GM21360 (cell line): Measurements from ENCODE around the gene EMILIN2.
"Not testable (repeated sequence)": the region's sequence is repeated elsewhere in the genome, so short reads cannot be mapped to it uniquely, and the experiment has no call there.

Experiments used
- ATAC-seq: cut with Tn5 transposase; IDR thresholded peaks from one replicate; pipeline ENCODE4 v1.9.1; 2021; ENCODE audit warnings: mild to moderate bottlenecking, moderate library complexity; ENCODE audit not compliant: unreplicated experiment

The EMILIN2 gene

DNA sequence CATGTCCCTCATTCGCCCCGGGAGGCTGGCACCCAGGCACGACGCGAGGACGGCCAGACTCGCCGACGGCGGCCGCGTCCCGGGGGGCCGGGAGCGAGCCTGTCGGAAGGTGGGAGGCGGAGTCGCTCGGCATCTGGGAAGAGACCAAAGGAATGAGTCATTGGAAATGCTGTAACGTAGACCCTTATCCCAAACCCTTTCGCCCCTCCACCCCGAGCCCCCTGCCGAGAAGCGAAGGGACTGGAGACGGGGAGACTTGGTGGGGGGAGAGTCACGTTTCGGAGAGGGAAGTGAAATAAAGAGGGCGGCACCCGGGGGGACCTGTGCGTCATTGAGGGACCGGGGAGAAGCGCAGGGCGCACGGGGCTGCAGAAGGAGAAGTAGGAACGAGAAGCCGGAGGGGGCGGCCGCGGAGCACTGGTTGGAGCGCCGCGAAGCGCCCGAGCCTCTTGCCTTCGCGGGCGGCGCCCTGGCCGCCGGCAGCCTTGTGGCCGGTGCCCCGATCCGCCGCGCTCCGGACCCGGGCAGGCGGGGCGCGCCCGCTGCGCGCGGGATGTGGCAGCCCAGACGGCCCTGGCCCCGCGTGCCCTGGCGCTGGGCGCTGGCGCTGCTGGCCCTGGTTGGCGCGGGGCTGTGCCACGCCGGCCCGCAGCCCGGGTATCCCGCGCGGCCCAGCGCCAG lies at the start of gene EMILIN2:
Gene EMILIN2 (plus strand): TSS at position 371 of the 681 bp plus-strand sequence. CDS start 183 bp downstream, at position 554.
- peak; percentile 59 for ATAC-seq

DNA sequence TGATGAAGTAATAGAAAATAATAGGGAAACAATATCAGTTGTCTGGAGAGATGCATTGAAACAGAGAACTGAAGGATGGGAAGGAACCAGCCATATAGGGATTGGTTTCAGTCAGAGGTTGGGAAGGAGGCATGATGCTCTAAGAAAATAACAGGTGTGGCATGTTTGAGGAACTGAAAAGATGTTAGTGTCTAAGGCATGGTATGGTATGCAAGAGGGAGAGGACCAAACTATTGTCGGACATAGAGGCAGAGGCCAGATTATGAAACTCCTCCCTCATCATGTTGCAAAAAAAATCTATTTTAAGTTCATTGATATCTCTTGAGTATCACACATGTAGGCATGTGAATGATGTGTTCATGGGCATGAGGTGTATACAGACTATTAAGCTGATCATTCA lies 48.9 kb upstream of the EMILIN2 start:
- peak; percentile 62 for ATAC-seq

DNA sequence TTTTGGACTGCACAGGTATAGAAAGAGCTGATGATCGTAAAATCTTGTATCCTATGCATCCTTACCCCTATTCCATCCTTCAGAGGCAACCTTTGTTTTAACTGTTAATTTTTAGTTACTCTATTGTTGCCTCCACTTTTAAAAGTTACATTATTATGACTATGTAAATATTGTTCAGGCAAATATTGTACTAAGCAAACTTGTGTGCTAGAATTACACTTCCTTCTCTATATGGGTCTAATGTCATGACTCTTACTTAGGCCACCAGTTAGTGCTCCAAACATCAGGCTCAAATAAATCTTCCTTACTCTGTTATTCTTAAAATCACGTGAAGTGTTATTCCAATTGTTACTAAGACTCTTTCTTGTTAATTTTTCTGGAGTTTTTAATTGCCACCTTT lies 47.4 kb upstream of the EMILIN2 start:
- ATAC-seq = no peak

DNA sequence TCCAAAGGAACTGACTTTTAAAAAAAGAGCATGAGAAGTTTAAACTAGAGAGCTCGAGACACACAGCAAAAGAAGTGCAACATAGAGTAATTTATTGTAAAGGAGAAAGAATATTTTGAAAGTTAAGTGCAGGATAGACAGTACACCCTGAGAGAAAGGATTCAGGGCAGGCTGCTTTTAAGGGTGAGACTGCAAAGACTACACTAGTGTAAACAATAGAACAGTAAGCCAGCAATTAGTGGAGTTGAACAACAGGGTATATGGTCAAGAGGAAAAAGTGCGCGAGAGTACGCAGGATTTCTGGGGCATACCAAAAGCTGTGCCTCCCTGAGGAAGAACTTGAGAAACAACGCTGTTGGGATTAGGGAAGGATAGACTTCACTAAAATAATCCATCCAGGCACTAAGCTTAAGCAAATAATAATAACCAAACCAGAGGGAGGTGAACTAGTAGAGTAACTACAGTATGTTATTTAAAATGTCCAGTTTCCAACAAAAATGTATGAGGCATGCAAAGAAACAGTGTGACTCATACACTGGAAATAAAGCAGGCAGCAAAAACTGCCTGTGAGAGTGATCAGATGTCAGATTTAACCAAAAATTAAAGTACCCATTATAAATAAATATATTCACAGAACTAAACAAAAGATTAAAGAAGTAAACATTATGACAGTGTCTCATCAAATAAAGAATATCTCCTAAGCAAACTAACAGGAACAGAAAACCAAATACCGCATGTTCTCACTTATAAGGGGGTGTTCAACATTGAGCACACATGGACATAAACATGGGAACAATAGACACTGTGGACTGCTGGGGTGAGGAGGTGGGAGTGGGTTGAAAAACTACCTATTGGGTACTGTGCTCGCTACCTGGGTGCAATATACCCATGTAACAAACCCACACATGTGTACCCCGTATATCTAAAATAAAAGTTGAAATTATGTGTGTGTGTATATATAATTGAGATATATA lies 40.5 kb upstream of the EMILIN2 start:
- ATAC-seq = no peak

DNA sequence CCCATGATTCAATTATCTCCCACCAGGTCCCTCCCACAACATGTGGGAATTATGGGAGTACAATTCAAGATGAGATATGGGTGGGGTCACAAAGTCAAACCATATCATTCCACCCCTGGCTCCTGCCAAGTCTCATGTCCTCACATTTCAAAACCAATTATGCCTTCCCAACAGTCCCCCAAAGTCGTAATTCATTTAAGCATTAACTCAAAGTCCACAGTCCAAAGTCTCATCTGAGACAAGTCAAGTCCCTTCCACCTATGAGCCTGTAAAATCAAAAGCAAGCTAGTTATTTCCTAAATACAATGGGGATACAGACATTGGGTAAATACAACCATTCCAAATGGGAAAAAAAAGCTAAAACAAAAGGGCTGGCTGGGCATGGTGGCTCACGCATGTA lies 38.2 kb upstream of the EMILIN2 start:
- ATAC-seq = not testable (repeated sequence)

DNA sequence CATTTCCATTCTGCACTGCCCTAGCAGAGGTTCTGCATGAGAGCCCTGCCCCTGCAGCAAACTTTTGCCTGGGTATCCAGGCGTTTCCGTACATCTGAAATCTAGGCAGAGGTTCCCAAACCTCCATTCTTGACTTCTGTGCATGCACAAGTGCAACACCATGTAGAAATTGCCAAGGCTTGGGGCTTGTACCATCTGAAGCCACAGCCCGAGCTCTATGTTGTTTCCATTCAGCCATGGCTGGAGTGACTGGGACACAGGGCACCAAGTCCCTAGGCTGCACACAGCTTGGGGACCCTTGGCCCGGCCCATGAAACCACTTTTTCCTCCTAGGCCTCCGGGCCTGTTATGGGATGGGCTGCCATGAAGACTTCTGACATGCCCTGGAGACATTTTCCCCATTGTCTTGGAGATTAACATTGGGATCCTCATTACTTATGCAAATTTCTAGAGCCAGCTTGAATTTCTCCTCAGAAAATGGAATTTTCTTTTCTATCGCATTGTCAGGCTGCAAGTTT lies 37.1 kb upstream of the EMILIN2 start:
- not testable (repeated sequence) for ATAC-seq

DNA sequence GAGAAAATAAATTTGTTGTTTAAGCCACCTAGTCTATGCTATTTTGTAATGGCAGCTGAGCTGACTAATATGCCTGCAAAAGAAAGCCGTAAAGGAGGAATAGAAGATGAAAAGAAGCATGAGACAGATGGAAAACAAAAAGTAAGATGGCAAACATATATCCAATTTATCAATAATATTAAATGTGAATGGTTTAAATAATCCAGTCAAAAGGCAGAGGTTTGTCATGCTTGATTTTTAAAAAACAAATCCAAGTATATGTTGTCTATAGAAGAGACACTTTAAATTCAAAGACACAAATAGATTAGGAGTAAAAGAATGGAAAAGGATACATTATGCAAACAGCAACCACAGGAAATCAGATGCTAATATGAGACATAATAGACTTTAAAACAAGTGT lies 35.4 kb upstream of the EMILIN2 start:
- no peak for ATAC-seq

DNA sequence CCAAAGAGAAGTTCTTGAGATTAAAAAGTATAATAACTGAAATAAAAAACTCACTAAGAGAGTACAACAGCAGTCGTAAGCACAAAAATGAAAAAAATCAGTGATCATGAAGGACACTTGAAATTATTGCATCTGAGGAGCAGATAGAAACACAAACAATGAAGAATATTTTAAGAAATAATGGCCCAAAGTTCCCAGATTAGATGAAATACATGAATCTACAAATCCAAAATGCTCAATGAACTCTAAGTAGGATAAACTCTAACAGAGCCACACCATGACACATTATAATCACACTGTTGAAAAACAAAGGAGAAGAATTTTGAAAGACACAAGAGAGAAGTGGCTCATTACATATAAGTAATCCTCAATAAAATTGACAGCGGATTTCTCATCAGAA lies 31.9 kb upstream of the EMILIN2 start:
- no peak for ATAC-seq

DNA sequence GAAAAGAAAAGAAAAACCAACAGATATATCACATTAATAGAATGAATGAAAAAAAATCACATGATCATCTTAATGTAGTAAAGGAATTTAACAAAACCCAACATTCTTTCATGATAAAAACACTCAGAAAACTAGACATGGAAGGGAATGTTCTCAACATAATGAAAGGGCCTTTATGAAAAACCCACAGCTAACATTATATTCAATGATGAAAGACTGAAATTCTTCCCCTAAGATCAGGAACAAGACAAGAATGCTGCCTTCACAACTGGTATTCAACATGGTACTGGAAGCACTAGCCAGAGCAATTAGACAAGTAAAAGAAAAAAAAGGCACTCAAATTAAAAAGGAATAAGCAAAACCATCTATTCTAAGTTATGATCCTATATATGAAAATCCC lies 28.5 kb upstream of the EMILIN2 start:
- ATAC-seq = no peak

DNA sequence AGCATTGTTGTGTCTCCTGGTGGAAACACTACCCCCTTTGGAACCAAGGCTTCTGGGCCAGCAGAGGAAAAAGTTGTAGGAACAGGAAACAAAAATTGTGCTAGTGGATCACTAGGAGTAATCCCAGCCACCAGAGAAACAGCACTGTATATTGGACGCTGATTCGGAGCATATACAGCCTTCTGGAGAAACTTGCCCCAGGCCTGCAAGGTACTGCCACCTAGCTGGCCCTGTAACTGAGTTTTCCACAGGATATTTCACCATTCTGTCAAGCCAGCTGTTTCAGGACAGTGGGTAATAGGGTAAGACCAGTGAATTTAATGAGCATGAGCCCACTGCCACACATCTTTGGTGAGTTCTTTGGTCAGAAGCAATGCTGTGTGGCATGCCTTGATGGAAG lies 25.1 kb upstream of the EMILIN2 start:
- no peak for ATAC-seq

DNA sequence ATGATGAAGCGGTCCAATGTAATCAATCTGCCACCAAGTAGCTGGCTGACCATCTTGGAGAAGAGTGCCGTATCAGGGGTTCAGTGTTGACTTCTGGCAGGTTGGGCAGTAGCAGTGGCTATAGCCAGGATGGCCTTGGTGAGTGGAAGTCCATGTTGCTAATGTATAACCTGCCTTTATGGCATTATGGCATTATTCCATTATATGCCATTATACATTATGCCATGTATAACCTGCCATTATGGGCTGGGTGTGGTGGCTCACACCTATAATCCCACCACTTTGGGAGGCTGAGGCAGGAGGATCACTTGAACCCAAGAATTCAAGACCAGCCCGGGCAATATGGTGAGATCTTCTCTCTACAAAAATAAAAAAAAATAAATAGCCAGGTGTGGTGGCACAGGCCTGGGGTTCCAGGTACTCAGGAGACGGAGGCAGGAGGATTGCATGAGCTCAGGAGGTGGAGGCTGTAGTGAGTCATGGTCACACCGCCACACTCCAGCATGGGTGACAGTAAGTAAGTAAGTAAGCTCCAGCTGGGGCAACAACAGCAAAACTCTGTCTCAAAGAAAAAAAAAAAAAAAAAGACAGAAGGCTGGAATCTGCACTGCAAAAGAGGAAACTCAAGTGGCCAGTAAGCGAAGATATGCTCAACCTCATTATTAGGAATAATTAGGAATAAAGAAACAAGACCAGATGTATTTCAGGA lies 24.4 kb upstream of the EMILIN2 start:
- no peak for ATAC-seq

DNA sequence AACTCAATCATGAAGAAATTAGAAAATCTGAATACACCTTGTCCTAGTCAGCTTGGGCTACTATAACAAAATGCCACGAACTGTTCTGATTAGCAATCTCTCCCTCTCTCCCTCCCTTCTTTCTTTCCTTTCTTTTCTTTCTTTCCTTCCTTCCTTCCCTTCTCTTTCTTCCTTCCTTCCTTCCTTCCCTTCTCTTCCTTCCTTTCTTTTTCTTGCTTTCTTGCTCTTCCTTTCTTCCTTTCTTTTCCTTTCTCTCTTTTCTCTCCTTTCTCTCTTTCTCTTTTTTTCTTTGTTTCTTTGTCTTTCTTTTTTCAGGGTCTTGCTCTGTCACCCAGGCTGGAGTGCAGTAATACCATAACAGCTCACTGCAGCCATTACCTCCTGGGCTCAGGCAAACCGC lies 23.6 kb upstream of the EMILIN2 start:
- ATAC-seq = no peak

DNA sequence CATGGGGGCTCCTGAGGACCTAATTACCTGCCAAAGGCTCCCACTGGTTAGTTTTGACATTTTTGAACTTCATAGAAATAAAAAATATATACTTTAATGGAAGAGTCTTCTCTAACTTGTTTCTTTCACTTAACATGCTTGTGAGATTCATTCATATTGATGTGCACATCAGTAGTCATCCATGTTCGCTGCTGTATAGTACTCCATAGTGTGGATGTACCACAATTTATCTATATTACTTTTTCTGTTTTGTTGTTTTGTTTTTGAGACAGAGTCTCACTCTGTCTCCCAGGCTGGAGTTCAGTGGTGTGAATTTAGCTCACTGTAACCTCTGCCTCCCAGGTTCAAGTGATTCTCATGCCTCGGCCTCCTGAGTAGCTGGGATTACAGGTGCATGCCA lies 22.8 kb upstream of the EMILIN2 start:
- no peak for ATAC-seq

DNA sequence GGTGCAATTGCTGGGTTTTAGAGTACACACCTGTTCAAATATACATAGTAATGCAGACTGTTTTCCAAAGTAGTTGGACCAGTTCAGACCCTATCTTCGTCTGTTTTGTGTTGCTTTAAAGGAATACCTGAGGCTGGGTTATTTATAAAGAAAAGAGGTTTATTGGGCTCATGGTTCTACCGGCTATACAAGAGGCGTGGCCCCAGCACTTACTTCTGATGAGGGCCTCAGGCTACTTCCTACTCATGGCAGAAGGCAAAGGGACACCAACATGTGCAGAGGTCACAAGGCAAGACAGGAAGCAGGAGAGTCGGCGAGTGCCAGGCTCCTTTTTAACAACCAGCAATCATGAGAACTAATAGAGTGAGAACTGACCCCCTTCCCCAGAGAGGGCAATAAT lies 21.9 kb upstream of the EMILIN2 start:
- ATAC-seq = no peak

DNA sequence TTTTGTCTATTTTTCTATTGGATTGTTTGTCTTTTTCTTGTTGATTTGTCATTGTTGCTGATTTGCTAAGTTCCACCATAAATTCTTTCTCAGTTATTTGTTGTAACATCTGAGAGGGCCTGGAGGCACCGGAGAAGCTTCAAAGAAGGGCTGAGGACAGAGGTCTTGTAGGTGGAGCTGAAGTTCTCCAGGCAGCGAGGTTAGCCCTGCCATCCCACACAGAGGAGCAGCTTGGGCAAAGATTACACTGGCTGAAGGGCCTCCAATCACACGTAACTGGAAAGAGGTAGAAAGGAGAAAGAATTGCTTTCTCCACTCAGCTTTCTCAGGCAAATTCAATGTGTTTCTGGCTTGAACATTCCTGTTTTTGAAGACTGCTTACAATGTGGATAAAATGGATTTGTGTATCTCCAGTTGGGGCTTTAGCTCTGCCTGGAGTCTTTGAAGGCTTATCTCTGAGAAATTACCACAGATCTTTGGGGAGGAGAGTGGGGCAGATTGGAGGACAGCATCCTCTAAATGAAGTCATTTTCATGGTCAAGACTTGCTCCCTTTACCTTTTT lies 21.1 kb upstream of the EMILIN2 start:
- ATAC-seq = no peak

DNA sequence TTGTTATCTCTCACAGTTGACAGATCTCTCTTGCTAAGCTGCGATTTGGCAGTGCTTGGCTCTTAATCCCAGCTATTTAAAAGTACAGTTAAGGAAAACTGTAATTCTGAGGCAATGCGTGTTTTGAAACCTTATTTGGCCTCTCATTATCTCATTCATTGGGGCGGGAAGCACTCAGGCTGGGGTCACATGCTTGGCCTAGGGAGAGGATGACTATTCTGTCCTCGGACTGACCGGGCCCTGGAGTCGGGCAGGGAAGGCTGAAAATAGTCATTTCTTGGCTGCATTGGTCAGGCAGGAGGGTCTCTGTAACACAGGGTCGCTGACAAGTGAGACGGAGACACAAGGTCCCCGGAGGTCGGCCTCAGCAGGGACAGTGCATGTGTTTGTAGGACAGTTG lies 20.2 kb upstream of the EMILIN2 start:
- ATAC-seq = no peak

DNA sequence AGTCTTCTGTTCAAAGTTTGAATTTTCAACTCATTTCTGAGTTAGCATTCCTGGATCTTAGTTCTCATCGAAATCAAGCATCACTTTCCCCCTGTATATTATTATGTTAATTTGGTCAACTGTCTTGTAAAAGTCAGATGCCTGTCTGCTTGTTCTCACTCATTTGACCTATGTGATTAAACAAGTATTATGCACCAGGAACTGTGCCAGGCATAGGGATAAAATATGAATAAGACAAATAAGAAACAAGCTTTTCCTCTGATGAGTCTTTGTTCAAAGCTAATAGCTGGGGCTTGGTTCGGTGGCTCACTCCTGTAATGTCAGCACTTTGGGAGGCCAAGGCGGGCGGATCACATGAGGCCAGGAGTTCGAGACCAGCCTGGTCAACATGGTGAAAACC lies 19.7 kb upstream of the EMILIN2 start:
- no peak for ATAC-seq

DNA sequence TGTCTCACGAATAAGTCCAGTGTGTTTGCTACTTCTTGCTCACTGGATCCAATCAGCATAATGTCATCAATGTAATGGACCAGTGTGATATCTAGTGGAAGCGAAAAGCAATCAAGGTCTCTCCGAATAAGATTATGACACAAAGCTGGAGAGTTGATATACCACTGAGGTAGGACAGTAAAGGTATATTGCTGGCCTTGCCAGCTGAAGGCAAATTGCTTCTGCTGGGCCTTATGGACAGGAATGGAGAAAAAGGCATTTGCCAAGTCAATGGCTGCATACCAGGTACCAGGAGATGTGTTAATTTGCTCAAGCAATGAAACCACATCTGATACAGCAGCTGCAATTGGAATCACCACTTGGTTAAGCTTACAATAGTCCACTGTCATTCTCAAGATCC lies 10.7 kb upstream of the EMILIN2 start:
- ATAC-seq = not testable (repeated sequence)

DNA sequence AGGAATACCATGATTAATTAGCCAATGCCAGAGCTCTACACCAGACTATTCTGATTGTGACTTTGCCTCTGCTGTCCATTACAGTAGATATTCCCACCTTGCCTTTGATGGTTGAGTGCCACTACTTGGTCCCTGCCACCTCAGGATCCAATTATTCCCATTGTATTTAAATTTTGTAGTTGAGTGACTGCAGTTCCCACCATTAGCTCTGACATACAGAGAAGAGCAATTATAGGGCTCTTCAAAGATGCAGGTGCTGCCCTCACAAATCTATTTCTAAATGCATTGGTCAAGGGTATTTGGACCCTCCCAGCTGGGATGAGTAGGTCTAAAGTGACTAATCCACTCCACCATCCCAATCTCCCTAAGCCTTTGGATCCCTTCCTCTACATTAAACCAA lies 9.5 kb upstream of the EMILIN2 start:
- ATAC-seq = not testable (repeated sequence)

DNA sequence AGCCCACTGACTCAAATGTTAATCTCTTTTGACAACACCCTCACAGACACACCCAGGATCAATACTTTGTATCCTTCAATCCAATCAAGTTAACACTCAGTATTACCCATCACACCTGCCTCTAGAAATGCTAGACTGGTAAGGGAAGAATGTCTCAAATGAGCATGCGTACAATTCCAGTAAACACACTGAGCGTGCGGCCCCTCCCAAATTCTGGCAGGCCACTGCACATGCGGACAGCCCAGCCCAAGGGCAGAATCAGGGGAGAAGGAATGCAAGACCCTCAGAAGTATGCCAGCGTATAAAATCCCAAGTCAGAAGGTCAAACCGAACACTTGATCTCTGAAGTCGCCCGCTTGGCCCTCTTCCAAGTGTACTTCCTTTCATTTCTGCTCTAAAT lies 7.6 kb upstream of the EMILIN2 start:
- ATAC-seq = no peak

DNA sequence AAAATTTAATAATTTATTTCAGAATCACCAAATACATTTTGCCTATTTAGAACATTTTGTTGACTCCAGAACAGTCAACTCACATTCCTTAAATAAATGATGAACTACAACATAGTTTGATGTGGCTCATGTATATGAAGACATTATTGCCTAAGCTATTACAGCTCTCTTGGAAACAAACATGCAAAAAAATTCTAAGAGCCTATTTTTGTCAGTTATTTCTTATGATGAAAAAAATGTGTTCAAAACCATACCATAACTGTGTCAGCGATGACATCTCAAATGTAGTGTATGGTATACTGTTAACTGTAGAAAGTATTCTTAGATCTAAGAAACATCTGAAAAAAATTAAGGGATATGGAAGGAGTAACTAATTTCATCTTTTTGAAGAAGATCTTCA lies 6.3 kb upstream of the EMILIN2 start:
- no peak for ATAC-seq
